Activated T-helper 1 cell treated with anti-CD3 and anti-CD28 coated beads, Interleukin-2, amount 50 U/mL, for 16 hours (primary cell): ENCODE results near the gene KLK4.

ENCODE experiments used
- DNase-seq, 2 donors: peaks; one replicate each; pipeline ENCODE4 v3.0.0-alpha.2; 2020; ENCODE audit warnings: low read depth in 1 of 2, low spot score in 1 of 2

KLK4 gene, protein sequence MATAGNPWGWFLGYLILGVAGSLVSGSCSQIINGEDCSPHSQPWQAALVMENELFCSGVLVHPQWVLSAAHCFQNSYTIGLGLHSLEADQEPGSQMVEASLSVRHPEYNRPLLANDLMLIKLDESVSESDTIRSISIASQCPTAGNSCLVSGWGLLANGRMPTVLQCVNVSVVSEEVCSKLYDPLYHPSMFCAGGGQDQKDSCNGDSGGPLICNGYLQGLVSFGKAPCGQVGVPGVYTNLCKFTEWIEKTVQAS

DNA sequence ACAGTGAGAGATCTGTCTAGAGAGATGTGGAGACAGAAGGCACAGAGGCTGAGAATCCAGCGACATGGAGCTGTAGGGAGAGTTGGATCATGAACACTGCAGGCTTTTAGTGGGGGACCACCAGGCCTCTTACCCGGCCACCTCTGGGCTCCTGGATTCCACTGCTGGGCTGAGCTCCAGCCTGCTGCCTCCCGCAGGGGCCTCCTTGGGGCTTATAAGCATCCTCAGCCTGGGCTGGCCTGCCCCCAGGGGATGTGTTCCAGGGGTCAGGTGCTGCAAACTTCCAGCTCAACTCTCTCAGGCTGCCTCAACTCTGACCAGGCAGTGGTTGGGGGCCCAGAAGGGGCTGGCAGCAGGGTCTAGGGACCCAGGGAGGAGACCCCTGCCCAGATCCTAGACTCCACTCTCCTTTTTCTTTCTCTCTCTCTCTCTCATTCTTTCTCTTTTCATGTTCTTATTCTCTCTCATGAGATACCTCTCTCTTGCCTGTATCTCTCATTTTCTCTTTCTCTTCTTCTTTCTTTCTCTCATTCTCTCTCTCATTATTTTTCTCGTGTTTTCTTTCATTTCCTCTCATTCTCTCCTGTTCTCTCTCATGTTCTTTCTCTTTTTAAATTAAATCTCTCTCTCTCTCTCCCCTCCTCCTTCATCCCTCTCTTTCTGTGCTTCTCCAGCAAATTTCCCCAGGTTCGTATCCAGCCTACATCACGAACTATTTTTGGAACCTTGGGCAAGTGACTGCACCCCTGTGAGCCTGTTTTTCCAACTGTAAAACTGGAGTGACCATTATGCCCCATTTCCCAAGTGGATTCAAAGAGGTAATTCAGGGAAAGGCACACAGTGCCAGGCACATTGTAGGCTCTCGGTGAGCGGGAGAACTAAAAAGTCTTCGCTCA lies at the start of gene KLK4:
KLK4 (minus strand) TSS at position 190 of the 896 bp plus-strand sequence. CDS start 657 bp downstream, outside the sequence.
- DNase-seq = no peak

DNA sequence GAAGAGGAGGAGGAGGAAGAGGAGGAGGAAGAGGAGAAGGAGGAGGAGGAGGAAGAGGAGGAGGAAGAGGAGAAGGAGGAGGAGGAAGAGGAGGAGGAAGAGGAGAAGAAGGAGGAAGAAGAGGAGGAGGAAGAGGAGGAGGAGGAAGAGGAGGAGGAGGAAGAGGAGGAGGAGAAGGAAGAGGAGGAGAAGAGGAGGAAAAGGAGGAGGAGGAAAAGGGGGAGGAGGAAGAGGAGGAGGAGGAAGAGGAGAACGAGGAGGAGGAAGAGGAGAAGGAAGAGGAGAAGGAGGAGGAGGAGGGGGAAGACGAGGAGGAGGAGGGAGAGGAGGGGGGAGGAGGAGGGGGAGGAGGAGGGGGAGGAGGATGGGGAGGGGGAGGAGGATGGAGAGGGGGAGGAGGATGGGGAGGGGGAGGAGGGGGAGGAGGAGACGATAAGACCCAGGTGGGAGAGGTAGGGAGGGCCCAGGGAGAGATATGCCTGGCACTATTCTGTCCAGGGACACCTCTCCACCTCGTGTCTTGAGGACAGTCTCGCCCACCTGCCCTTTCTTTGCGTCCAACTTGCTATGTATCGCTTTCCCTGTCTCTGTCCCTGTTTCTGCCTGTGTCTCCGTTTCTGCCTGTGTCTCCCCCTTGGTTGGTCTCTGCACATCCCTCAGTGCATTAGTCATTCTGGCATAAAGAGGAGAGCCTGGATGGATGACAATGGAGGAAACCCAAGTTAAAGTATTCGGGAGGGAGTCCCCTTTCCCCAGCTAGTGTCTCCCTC lies 48.7 kb upstream of the KLK4 start:
- no peak for DNase-seq

DNA sequence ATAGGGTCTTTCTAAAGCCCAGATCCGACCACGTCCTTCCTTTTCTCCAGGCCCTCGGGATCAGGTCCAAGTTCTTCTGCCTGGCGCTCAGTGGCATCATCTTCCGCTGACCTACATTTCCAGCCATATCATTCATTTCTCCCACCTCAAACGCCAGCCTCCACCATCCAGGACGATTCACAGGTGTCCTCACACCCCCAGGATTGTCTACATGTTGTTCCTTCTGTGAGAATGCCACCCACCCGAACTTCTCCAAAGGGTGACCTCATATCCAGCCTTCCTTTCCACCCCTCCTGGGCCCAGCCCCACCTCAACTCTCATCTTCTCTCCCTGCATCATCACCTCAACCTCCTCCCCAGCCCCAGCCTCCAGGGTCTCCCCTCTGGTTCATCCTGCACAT lies 46.4 kb upstream of the KLK4 start:
- DNase-seq = no peak

DNA sequence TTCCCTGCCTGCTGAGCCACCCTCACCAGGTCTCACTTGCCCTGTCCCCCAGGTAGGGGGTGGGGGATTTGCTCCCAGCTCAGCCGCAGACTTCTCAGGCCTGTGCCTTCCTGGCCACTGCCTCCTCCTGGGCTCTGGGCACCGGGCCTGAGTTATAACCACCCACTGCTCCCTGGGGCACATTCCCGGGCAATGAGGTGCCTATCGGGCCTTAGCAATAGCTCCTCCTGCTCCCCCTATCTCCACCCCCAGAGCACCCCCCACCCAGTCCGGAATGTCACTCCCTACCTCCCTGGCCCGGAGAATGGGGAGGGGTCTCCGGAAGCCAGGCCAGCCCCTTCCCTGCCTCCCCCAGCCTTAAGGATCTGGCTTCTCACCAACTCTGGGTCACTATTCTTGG lies 41.7 kb upstream of the KLK4 start, which contains the start of gene KLK5:
KLK5 (minus strand) TSS at position 129 of the 400 bp plus-strand sequence. CDS start 381 bp downstream, outside the sequence.
- DNase-seq = no peak

DNA sequence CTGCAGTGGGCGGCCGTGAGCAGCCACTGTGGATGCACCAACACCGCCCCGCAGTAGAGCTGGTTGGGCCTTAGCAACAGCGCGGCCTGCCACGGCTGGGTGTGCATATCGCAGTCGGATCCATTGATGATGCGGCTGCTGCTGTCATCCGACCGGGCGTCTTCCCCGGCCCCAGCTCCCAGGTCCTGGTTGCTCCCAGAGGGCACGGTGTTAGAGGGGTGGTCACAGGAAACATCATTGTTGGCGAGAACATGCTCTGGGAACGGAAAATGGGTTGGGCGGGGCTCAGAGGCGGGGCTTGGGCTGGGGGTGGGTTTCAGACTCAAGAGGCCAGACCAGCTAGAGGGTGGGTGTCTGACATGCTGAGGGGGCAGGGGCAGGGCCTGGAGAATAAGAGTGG lies 38.7 kb upstream of the KLK4 start:
- DNase-seq = no peak

DNA sequence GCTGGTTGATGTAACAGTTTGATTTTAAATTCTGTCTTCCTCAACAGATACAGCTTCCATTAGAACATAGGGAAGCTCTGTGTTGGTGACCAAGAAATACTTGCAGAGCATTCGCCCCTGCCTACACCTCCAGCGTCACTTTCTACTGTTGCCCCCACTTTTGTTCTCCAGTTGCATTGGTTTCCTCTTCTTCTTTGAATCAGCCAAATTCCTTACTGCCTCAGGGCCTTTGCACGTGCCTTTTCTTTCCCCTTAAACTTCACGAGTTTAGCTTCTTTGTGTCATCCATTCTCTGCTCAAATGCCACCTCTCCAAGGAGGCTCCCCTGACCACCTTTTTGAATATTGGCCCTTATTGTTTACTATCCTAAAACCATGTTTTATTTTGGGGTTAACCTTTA lies 35.9 kb upstream of the KLK4 start:
- no peak for DNase-seq

DNA sequence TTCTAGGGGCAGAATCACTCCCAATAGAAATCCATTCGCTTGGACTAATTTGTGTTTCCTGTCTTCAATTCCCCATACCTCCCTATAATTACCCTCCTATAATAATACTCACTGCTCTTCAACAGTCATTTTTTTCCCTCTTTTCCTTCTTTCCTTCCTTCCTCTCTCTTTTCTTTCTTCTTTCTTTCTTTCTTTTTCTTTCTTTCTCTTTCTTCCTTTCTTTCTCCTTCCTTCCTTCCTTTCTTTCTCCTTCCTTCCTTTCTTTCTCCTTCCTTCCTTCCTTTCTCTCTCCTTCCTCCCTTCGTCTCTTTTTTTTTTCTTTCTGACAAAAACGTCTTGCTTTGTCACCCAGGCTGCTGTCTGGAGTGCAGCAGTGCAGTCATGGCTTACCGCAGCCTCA lies 33.6 kb upstream of the KLK4 start:
- no peak for DNase-seq

DNA sequence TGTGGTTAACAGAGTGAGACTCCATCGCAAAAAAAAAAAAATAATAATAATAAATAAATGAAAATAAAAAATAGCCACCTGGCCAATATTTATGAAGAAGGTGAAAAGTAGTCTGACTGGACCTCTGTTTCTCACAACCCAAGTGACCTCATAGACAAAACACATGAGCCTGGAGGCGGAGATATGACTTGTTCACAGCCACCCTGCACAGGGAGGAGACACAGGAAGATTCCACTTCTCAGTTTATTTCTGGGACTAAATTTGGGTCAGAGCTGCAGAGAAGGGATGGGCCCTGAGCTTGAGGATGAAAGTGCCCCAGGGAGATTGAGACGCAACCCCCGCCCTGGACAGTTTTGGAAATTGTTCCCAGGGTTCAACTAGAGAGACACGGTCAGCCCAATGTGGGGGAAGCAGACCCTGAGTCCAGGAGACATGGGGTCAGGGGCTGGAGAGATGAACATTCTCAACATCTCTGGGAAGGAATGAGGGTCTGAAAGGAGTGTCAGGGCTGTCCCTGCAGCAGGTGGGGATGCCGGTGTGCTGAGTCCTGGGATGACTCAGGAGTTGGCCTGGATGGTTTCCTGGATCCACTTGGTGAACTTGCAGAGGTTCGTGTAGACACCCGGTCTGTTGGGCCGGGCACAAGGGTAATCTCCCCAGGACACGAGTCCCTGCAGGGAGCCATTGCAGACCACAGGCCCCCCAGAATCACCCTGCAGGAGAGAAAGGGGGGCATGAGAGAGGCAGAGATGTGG lies 32.1 kb upstream of the KLK4 start:
- no peak for DNase-seq

DNA sequence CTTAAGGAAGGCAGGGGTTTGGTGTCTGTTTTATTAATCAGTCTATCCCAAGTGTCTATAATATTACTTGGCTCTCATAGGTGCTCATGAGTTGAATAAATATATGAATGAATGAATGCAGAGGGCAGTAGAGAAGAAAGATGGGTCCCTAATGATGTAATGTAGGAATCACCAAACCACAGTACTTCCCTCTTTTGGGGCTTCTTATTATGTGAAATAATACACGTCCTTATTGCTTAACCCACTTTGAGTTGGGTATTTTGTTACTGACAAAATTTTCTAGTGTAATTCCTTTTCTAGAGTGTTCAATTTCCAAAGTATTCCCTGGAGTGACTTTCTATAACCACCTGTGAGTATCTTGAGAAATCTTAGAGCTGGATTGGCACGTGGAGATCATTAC lies 28.4 kb upstream of the KLK4 start:
- DNase-seq = no peak

DNA sequence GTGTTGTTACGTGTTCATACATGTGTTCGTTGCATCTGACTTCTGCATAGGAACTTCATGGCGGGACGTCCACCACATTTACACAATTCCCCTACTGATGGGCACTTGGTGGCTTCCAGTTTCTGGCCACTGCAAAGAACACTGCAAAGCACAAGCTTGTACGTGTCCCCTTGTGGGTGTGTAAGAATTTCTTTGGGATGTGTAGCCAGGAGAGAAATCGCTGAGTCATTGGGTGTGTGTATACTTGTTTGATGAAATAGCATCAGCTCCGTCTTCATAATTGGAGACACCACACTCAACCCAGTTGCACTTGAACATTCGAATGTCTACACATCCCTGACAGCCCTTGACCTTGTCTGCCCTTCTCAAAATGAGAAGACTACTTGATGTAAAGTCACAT lies 22.4 kb upstream of the KLK4 start:
- no peak for DNase-seq

DNA sequence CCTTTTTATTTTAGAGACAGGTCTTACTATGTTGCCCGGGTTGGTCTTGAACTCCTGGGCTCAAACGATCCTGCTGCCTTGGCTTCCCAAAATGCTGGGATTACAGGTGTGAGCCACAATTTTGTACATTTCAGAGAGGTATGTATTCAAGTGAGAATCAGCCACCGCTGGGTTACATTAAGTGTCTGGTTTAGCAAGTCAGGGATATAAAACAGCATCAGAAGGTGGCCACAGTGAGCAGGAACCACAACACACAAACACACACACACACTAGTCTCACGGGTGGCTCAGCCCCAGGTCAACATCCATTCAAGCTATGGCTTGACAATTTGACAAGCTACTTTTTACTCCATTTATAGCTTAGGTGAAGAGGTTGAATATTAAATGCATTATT lies 21.5 kb upstream of the KLK4 start:
- DNase-seq = no peak

DNA sequence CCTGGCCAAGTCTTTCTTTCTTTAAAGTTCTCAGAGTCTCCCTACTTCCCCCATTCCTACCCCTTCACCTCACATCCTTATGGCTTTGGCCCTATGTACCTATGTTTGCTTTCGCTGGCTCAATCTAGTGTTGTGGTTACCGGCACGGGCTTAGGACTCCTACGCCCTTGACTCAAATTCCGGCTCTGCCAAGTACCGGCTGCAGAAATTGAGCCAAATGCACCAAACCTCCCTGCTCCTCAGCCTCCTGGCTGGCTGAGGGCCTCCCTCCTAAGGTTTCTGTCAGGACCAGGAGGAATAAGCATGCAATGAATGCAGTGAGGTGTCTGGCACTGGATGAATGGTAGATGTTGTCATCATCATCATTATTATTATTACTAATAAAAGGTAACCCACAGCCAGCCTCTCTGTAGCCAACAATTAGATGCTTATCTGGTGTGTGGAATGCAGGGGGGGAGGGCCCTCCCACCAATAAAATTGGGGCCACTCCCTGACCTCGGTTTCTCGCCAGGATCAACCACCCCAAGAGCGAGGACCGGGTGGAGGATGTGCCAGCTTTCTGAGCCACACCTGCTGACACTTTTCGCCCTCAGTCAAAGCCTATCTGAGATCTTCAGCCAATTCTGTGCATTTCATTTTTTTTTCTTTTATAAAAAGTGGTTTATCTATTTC lies 21.0 kb upstream of the KLK4 start:
- DNase-seq = no peak

DNA sequence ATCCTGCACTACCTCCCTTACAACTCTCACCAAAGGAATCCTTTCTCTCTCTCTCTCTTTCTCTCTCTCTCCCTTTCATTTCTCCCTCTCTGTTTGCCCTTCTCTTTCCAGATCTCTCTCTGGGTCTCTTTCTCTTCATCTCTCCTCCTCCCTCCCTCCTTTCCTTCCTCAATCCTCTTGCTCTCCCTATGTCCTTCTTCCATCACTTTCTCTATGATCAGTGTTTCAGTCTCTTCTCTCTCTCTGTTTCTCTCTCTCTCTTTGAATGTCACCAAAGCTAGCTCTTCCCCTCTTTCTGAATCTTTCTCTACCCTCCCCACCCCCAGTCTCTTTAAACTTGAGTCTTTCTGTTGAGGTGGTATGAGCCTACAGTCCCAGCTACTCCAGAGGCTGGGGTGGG lies 19.8 kb upstream of the KLK4 start:
- no peak for DNase-seq

DNA sequence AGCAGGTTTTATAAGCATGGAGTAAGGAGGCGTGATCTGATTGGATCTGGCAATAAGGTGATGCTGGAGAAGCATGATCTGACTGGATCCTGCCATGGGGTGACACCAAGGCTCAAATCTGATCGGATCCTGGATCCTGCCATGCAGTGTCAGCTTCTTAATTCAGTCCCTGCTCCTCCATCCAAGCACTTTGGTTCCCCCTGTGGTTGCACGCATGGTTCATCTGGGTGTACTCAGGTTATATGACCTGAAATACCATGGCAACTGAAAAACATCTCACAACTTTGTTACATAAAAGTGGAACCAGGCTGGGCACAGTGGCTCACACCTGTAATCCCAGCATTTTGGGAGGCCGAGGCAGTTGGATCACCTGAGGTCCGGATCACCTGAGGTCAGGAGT lies 17.6 kb upstream of the KLK4 start:
- no peak for DNase-seq

DNA sequence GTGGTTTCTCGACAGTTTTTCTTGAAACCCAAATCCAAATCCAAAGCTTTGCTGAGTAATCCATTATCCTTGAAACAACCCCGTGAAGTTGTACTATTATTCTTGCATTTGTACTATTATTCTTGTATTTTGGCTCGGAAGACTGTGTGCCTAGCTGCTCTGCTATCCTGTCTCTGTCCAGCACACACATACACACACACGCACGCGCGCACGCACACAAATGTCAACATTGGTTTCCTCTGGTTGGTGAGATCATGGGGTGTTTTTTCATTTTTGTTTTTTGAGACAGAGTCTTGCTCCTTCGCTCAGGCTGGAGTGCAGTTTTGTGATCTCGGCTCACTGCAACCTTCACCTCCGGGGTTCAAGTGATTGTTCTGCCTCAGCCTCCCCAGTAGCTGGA lies 14.9 kb upstream of the KLK4 start:
- DNase-seq = no peak

DNA sequence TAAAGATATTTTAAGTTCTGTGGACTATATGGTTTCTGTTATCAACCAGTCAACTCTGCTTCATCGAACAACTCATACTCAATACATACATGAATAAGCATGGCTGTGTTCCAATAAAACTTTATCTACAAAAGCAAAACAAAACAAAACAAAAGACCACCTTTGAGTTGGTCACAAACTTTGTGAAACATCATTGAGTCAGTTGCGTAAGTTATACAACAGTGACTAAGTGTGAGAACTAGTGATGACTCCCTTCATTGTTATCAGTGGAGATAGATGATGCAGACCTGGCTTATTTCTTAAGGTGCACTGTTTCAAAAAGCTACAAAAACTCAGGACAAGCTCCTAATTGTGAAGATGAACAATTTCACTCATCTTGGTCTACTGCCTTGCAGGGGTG lies 14.5 kb upstream of the KLK4 start:
- DNase-seq = no peak

DNA sequence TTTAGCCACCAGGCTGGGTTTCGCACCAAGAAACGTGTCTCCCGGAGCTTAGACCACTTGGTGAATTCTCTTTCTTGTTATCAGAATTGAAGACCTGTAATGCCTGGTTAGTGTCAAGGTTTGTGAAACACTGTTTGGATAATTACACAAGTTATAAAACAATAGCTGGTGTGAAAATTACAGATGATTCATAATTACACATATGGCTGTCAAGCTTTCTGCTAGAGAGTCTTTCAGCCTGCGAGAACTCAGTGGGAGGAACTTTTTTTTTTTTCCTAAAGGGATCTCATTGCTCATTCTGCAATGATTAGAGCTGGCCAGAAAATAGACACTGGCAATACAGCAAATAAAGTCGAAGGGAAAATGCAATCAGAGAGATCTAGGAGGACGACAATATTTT lies 13.4 kb upstream of the KLK4 start:
- DNase-seq = no peak

DNA sequence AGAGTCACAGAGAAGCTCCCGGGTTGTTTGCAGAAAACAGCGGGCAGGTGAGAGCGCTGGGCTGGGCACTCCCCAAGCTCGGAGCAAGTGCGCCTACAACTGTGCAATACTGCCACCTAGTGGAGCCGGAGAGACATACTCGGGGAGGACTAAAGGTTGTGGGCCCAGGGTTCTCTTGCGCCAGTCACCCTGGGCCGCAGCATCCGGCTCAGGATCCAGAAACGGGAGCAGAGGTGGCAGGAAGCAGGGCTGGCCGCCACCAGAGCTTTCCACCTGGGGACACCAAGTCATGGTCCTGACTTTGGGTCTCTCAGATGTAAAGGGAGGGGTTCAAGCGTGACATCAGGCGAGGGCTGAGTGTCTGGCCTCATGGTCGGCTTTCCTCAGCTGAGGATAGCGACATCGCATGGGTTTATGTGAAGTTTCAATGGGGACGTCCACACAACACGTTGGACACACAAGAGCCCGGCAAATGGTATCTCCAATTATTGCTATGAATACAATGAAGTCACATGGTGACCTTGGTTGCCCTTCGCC lies 11.2 kb upstream of the KLK4 start:
- DNase-seq = peak; percentile 35 to 57

DNA sequence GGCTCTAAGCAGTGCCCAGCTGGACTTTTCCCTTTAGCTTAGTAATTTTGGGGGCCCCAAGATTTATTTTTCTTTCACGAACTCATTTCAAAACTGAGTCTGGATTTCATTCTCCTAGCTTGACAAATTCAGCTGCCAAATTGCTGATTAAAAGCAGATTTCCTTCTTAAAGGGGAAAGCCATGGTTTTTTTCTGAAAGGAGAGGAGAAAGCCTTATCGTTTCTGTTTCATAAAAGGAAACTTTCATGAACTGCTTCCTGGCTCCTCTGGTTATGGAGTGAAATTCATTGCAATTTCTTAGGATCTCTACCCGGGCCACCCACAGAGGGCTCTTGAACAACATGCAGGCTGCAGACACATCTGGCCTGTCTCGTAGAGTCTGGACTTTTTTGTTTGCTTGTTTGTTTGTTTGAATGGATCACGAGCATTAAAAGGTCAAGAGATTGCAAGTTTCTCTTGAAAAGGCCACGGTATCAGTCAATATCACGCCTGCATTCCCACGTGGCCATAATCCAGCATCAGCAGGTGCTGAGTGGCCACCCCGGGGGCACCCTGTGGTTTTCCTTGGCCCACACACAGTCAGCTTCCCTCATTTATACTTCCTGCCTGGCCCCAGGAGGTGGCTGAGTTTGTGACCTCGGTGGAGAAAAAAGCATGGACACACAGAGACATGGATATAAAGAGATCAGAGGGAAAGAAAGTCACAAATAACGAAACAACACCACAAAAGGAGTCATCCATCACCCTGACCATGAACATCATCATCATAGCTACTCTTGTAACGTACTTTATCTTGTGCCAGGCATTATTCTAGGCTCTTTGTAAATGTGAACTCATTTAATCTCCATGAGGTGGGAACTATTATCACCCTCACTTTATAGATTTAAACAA lies 10.5 kb upstream of the KLK4 start:
- DNase-seq = no peak
